ENCODE data around the gene NLRC5. TPM values are rescaled to one million over a fixed set of nuclear protein-coding genes. Genes with fewer than 3 reads are reported as not detected.
A peak's percentile ranks its signal among the peaks of the same experiment; 100 is the strongest.
"Not testable (repeated sequence)": the region's sequence is repeated elsewhere in the genome, so short reads cannot be mapped to it uniquely, and the experiment has no call there.

The NLRC5 gene
- total RNA-seq, 1 donor from 2014 or later, result 29.9 TPM

GRCh38 chr16:56985288-56985961 is 3.9 kb upstream of the NLRC5 start:
- Histone ChIP-seq H3K27me3 (ENCODE audit: insufficient read depth, low read length) (peaks cover 4% of the 10 kb centered on the region), H3K4me2 (ENCODE audit: low read length) (peak overlapping the region; percentile 47), H3K36me3 (ENCODE audit: insufficient read depth, low read length) (no peaks in the 10 kb centered on the region), H3K4me1 (ENCODE audit: insufficient read depth, low read length) (peaks cover 28% of the 10 kb centered on the region), H3K79me2 (ENCODE audit: insufficient read depth, low read length) (peaks cover 9% of the 10 kb centered on the region), H3K9ac (ENCODE audit: low read length) (peak overlapping the region; percentile 62), H3K9me3 (ENCODE audit: insufficient read depth, low read depth, low read length) (no peaks in the 10 kb centered on the region), H2AFZ (ENCODE audit: low read depth, low read length) (peak overlapping the region; percentile 80), H3K4me3 (ENCODE audit: insufficient read depth, low read depth, low read length) (no peak overlapping the region), H3K27ac (ENCODE audit: low read depth, low read length) (peak overlapping the region; percentile 47), H4K20me1 (ENCODE audit: insufficient read depth, low read length) (no peaks in the 10 kb centered on the region)
- H3K4me3 Mint-ChIP-seq (ENCODE audit: unreplicated experiment), result peak overlapping the region; percentile 20
- H3K9me3 Mint-ChIP-seq (ENCODE audit: unreplicated experiment), result no peaks in the 10 kb centered on the region
- TF ChIP-seq EZH2 (IDR thresholded peaks at IDR 0.05; ENCODE audit: insufficient read depth, low read length), result no peak
- TF ChIP-seq CTCF (IDR thresholded peaks at IDR 0.05; ENCODE audit: insufficient read depth, low read depth, low read length), result no peak
- H3K4me1 Mint-ChIP-seq (ENCODE audit: low read depth, unreplicated experiment), result peaks cover 16% of the 10 kb centered on the region
- DNase-seq (ENCODE audit: low read depth), result peak; percentile 78
- peaks cover 15% of the 10 kb centered on the region for H3K36me3 Mint-ChIP-seq (ENCODE audit: low read depth, unreplicated experiment)
- peaks cover 19% of the 10 kb centered on the region for H3K27me3 Mint-ChIP-seq (ENCODE audit: low read depth, unreplicated experiment)
- no peak overlapping the region for H3K27ac Mint-ChIP-seq (ENCODE audit: unreplicated experiment)
- FAIRE-seq, result no peak

- peak overlapping the region; percentile 20 for H3K4me3 Mint-ChIP-seq (ENCODE audit: unreplicated experiment)
- Histone ChIP-seq H3K27ac (ENCODE audit: low read depth, low read length) (peak overlapping the region; percentile 17), H3K79me2 (ENCODE audit: insufficient read depth, low read length) (peaks cover 14% of the 10 kb centered on the region), H3K4me1 (ENCODE audit: insufficient read depth, low read length) (peaks cover 31% of the 10 kb centered on the region), H3K4me3 (ENCODE audit: insufficient read depth, low read depth, low read length) (no peak overlapping the region), H3K36me3 (ENCODE audit: insufficient read depth, low read length) (no peaks in the 10 kb centered on the region), H3K27me3 (ENCODE audit: insufficient read depth, low read length) (peaks cover 4% of the 10 kb centered on the region), H3K9ac (ENCODE audit: low read length) (peak overlapping the region; percentile 62), H3K4me2 (ENCODE audit: low read length) (no peak overlapping the region), H2AFZ (ENCODE audit: low read depth, low read length) (peak overlapping the region; percentile 80), H4K20me1 (ENCODE audit: insufficient read depth, low read length) (no peaks in the 10 kb centered on the region), H3K9me3 (ENCODE audit: insufficient read depth, low read depth, low read length) (no peaks in the 10 kb centered on the region)
- peaks cover 19% of the 10 kb centered on the region for H3K27me3 Mint-ChIP-seq (ENCODE audit: low read depth, unreplicated experiment)
- H3K4me1 Mint-ChIP-seq (ENCODE audit: low read depth, unreplicated experiment), result peaks cover 20% of the 10 kb centered on the region
- no peak overlapping the region for H3K27ac Mint-ChIP-seq (ENCODE audit: unreplicated experiment)
- H3K9me3 Mint-ChIP-seq (ENCODE audit: unreplicated experiment), result no peaks in the 10 kb centered on the region
- FAIRE-seq (no peak), DNase-seq (ENCODE audit: low read depth) (no peak)
- peaks cover 15% of the 10 kb centered on the region for H3K36me3 Mint-ChIP-seq (ENCODE audit: low read depth, unreplicated experiment)
- TF ChIP-seq CTCF (IDR thresholded peaks at IDR 0.05; ENCODE audit: insufficient read depth, low read depth, low read length), result no peak
- no peak for TF ChIP-seq EZH2 (IDR thresholded peaks at IDR 0.05; ENCODE audit: insufficient read depth, low read length)
These were observed 3.4 kb upstream of the NLRC5 start for GRCh38 chr16:56985962-56986360.

- H3K4me1 ChIP-seq (ENCODE audit: insufficient read depth, low read length), result peaks cover 31% of the 10 kb centered on the region
- H3K36me3 ChIP-seq (ENCODE audit: insufficient read depth, low read length), result no peaks in the 10 kb centered on the region
- H3K4me1 Mint-ChIP-seq (ENCODE audit: low read depth, unreplicated experiment), result peaks cover 20% of the 10 kb centered on the region
- H2AFZ ChIP-seq (ENCODE audit: low read depth, low read length), result no peak overlapping the region
- peaks cover 16% of the 10 kb centered on the region for H3K27me3 Mint-ChIP-seq (ENCODE audit: low read depth, unreplicated experiment)
- peaks cover 4% of the 10 kb centered on the region for H3K27me3 ChIP-seq (ENCODE audit: insufficient read depth, low read length)
- H3K79me2 ChIP-seq (ENCODE audit: insufficient read depth, low read length), result peaks cover 16% of the 10 kb centered on the region
- FAIRE-seq (no peak), DNase-seq (ENCODE audit: low read depth) (no peak)
- H3K9me3 Mint-ChIP-seq (ENCODE audit: unreplicated experiment), result no peaks in the 10 kb centered on the region
- H3K4me2 ChIP-seq (ENCODE audit: low read length), result no peak overlapping the region
- H4K20me1 ChIP-seq (ENCODE audit: insufficient read depth, low read length), result no peaks in the 10 kb centered on the region
- no peak overlapping the region for H3K4me3 ChIP-seq (ENCODE audit: insufficient read depth, low read depth, low read length)
- no peak overlapping the region for H3K9ac ChIP-seq (ENCODE audit: low read length)
- TF ChIP-seq EZH2 (IDR thresholded peaks at IDR 0.05; ENCODE audit: insufficient read depth, low read length) (no peak), CTCF (IDR thresholded peaks at IDR 0.05; ENCODE audit: insufficient read depth, low read depth, low read length) (no peak)
- H3K36me3 Mint-ChIP-seq (ENCODE audit: low read depth, unreplicated experiment), result peaks cover 15% of the 10 kb centered on the region
- no peak overlapping the region for H3K4me3 Mint-ChIP-seq (ENCODE audit: unreplicated experiment)
- no peak overlapping the region for H3K27ac ChIP-seq (ENCODE audit: low read depth, low read length)
- H3K27ac Mint-ChIP-seq (ENCODE audit: unreplicated experiment), result no peak overlapping the region
- no peaks in the 10 kb centered on the region for H3K9me3 ChIP-seq (ENCODE audit: insufficient read depth, low read depth, low read length)
These were observed 3.0 kb upstream of the NLRC5 start for GRCh38 chr16:56986361-56986760.

GRCh38 chr16:56986908-56987307 is 2.4 kb upstream of the NLRC5 start:
- H3K36me3 ChIP-seq (ENCODE audit: insufficient read depth, low read length); H4K20me1 ChIP-seq (ENCODE audit: insufficient read depth, low read length); H3K27me3 ChIP-seq (ENCODE audit: insufficient read depth, low read length); H3K9ac ChIP-seq (ENCODE audit: low read length); H3K27ac Mint-ChIP-seq (ENCODE audit: unreplicated experiment); H2AFZ ChIP-seq (ENCODE audit: low read depth, low read length); H3K4me3 ChIP-seq (ENCODE audit: insufficient read depth, low read depth, low read length); H3K27ac ChIP-seq (ENCODE audit: low read depth, low read length); H3K4me2 ChIP-seq (ENCODE audit: low read length); DNase-seq (ENCODE audit: low read depth); FAIRE-seq; H3K9me3 ChIP-seq (ENCODE audit: insufficient read depth, low read depth, low read length); H3K9me3 Mint-ChIP-seq (ENCODE audit: unreplicated experiment): not testable (repeated sequence)
- Mint-ChIP-seq H3K4me3 (ENCODE audit: unreplicated experiment) (peak overlapping the region; percentile 40), H3K27me3 (ENCODE audit: low read depth, unreplicated experiment) (peaks cover 16% of the 10 kb centered on the region), H3K4me1 (ENCODE audit: low read depth, unreplicated experiment) (peaks cover 24% of the 10 kb centered on the region), H3K36me3 (ENCODE audit: low read depth, unreplicated experiment) (peaks cover 13% of the 10 kb centered on the region)
- H3K4me1 ChIP-seq (ENCODE audit: insufficient read depth, low read length), result peaks cover 35% of the 10 kb centered on the region
- H3K79me2 ChIP-seq (ENCODE audit: insufficient read depth, low read length), result peaks cover 20% of the 10 kb centered on the region
